ENCODE measurements around the gene PTPRK.

The PTPRK gene

DNA sequence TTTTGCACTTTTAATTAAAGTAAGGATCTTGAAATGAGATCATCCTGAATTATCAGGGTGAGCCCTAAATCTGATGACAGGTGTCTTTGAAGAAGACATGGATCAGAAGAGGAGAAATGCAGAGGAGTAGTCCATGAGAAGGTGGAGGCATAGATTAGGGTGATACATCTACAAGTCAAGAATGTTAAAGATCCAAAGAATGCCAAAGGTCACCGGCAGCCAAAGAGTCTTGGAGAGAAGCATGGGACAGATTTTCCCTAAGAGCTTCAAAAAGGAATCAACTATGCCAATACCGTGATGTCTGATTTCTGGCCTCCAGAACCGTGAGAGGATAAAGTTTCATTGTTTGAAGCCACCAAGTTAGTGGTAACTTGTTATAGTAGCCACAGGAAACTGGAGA, 560.5 kb downstream of the PTPRK start:
- H3K36me3 ChIP-seq (replicated peaks), result no peaks in the 10 kb centered on the region
- in situ Hi-C loops (cut with HindIII; ENCODE audit: low pct_ligation_motif_present, low sequenced_read_pairs), result no loop called here
- no peaks in the 10 kb centered on the region for H3K27me3 ChIP-seq (replicated peaks)
- no peak for DNase-seq
- TF ChIP-seq, protein P1, sequence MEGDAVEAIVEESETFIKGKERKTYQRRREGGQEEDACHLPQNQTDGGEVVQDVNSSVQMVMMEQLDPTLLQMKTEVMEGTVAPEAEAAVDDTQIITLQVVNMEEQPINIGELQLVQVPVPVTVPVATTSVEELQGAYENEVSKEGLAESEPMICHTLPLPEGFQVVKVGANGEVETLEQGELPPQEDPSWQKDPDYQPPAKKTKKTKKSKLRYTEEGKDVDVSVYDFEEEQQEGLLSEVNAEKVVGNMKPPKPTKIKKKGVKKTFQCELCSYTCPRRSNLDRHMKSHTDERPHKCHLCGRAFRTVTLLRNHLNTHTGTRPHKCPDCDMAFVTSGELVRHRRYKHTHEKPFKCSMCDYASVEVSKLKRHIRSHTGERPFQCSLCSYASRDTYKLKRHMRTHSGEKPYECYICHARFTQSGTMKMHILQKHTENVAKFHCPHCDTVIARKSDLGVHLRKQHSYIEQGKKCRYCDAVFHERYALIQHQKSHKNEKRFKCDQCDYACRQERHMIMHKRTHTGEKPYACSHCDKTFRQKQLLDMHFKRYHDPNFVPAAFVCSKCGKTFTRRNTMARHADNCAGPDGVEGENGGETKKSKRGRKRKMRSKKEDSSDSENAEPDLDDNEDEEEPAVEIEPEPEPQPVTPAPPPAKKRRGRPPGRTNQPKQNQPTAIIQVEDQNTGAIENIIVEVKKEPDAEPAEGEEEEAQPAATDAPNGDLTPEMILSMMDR (IDR thresholded peaks at IDR 0.05; ENCODE audit: low read depth, low read length, missing control alignments), result no peak
- H3K4me3 ChIP-seq (ENCODE audit: low read depth, low read length), result no peak overlapping the region
- no peak overlapping the region for H3K27ac ChIP-seq

GRCh38 chr6:127956956-127957355, 563.4 kb downstream of the PTPRK start:
- TF ChIP-seq, protein P1 (IDR thresholded peaks at IDR 0.05; ENCODE audit: low read depth, low read length, missing control alignments), result no peak
- H3K27me3 ChIP-seq (replicated peaks), result no peaks in the 10 kb centered on the region
- in situ Hi-C loops (cut with HindIII; ENCODE audit: low pct_ligation_motif_present, low sequenced_read_pairs), result no loop called here

DNA sequence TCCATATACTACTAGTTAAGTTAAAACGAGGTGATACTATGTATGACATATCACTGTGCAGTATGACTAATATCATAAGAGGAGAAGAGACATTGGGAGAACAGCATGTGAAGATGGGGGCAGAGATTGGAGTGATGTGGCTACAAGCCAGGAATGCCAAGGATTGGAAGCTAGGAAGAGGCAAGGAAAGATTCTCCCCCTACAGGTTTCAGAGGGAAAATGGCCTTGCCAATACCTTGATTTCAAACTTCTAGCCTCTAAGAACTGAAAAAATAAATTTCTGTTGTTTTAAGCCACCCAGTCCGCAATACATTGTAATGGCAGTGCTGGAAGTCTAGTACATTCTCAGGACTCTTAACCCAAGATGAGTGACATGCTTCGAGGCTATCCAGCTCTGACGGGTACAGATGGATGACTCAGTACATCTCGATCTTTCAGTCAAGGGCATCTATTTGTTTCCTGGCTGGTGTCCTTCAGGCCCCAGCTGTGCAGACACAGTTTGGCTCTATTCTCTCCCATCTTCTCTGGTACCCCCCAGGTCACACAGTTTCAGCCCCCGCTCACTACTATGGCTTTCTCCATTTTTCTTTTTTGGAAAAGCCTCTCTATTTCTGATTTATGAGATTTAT, 564.0 kb downstream of the PTPRK start:
- no peak overlapping the region for H3K4me3 ChIP-seq (ENCODE audit: low read depth, low read length)
- in situ Hi-C loops (cut with HindIII; ENCODE audit: low pct_ligation_motif_present, low sequenced_read_pairs), result no loop called here
- no peaks in the 10 kb centered on the region for H3K27me3 ChIP-seq (replicated peaks)
- DNase-seq, result no peak
- TF ChIP-seq, protein P1 (IDR thresholded peaks at IDR 0.05; ENCODE audit: low read depth, low read length, missing control alignments), result peak; percentile 46
- no peaks in the 10 kb centered on the region for H3K36me3 ChIP-seq (replicated peaks)
- H3K27ac ChIP-seq, result no peak overlapping the region

More at GRCh38 chr6:127956956-127957355, 563.4 kb downstream of the PTPRK start:
- no peaks in the 10 kb centered on the region for H3K36me3 ChIP-seq (replicated peaks)
- DNase-seq, result no peak
- no peak overlapping the region for H3K4me3 ChIP-seq (ENCODE audit: low read depth, low read length)
- H3K27ac ChIP-seq, result no peak overlapping the region

- TF ChIP-seq, protein P1 (IDR thresholded peaks at IDR 0.05; ENCODE audit: low read depth, low read length, missing control alignments), result no peak
- no peak overlapping the region for H3K27ac ChIP-seq
- no peak for DNase-seq
- H3K4me3 ChIP-seq (ENCODE audit: low read depth, low read length), result no peak overlapping the region
- in situ Hi-C loops (cut with HindIII; ENCODE audit: low pct_ligation_motif_present, low sequenced_read_pairs), result no loop called here
- H3K36me3 ChIP-seq (replicated peaks), result no peaks in the 10 kb centered on the region
- no peaks in the 10 kb centered on the region for H3K27me3 ChIP-seq (replicated peaks)
Measured at GRCh38 chr6:127954082-127954481, 566.3 kb downstream of the PTPRK start.

DNA sequence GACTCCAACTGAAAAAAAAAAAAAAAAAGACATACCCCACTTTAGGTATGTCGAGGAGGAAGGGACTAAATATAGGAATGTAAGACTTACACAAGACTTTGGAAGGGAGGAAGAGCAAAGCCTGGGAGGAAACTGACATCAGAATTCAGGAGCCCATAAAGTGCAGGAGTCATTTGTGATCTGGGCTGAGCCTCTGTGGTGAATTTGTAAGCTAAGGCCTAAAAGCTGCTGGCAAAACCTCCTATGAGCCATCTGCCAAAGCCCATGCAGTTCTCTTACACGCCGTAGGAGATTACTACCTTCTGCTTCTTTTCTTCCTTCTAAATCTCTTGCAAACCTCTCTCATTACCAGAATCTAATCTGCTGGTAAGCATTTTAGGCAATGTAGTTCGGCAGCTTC, 567.6 kb downstream of the PTPRK start:
- Histone ChIP-seq H3K27ac (no peak overlapping the region), H3K36me3 (replicated peaks) (no peaks in the 10 kb centered on the region), H3K27me3 (replicated peaks) (no peaks in the 10 kb centered on the region), H3K4me3 (ENCODE audit: low read depth, low read length) (no peak overlapping the region)
- in situ Hi-C loops (cut with HindIII; ENCODE audit: low pct_ligation_motif_present, low sequenced_read_pairs), result no loop called here
- TF ChIP-seq, protein P1 (IDR thresholded peaks at IDR 0.05; ENCODE audit: low read depth, low read length, missing control alignments), result no peak
- DNase-seq, result no peak

DNA sequence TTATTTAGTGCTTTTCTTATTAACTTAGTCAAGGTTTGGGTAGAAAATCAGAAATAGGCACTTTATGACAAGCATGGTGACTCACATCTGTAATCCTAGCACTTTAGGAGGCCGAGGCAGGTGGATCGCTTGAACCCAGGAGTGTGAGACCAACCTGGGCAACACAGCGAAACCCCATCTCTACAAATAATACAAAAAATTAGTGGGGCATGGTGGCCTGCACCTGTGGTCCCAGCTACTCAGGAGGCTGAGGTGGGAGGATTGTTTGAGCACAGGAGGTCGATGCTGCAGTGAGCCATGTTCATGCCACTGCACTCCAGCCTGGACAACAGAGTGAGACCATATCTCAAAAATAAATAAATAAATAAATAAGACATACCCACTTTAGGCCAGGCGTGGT, 568.2 kb downstream of the PTPRK start:
- Histone ChIP-seq H3K36me3 (replicated peaks) (no peaks in the 10 kb centered on the region), H3K27ac (no peak overlapping the region), H3K27me3 (replicated peaks) (no peaks in the 10 kb centered on the region), H3K4me3 (ENCODE audit: low read depth, low read length) (no peak overlapping the region)
- in situ Hi-C loops (cut with HindIII; ENCODE audit: low pct_ligation_motif_present, low sequenced_read_pairs), result no loop called here
- TF ChIP-seq, protein P1 (IDR thresholded peaks at IDR 0.05; ENCODE audit: low read depth, low read length, missing control alignments), result no peak
- no peak for DNase-seq
